GM10266 (cell line): Measurements from ENCODE around the gene DNAJC25.
"Not testable (repeated sequence)": the region's sequence is repeated elsewhere in the genome, so short reads cannot be mapped to it uniquely, and the experiment has no call there.

Source experiments
- DNase-seq: peaks from one replicate; pipeline ENCODE4 v3.0.0; 2012; ENCODE audit errors: extremely low spot score
- CTCF ChIP-seq: IDR thresholded peaks from 2 replicates; pipeline ENCODE4 v1.5.1; 2012; ENCODE audit warnings: mild to moderate bottlenecking, low read depth; ENCODE audit not compliant: control insufficient read depth, insufficient read depth; ENCODE audit errors: missing control alignments

DNAJC25 gene

GRCh38 chr9:111663301-111663823 lies 32.2 kb downstream of the DNAJC25 start:
- no peak for TF ChIP-seq CTCF
- no peak for DNase-seq

- no peak for DNase-seq
- TF ChIP-seq CTCF, result no peak
These were observed 37.0 kb downstream of the DNAJC25 start for GRCh38 chr9:111668026-111668573.

- DNase-seq, result not testable (repeated sequence)
These were observed 37.5 kb downstream of the DNAJC25 start for GRCh38 chr9:111668601-111669000.

GRCh38 chr9:111674319-111674718 lies 43.2 kb downstream of the DNAJC25 start:
- DNase-seq, result no peak
- TF ChIP-seq CTCF, result no peak

- DNase-seq, result no peak
- TF ChIP-seq CTCF, result no peak
These were observed 45.0 kb downstream of the DNAJC25 start for GRCh38 chr9:111676116-111676515.

GRCh38 chr9:111678293-111678692 lies 47.2 kb downstream of the DNAJC25 start:
- no peak for TF ChIP-seq CTCF
- DNase-seq, result no peak

- DNase-seq, result no peak
- no peak for TF ChIP-seq CTCF
These were observed 48.1 kb downstream of the DNAJC25 start for GRCh38 chr9:111679199-111679598.

- no peak for DNase-seq
These were observed 52.3 kb downstream of the DNAJC25 start for GRCh38 chr9:111683392-111683791.

More at GRCh38 chr9:111683392-111683791, 52.3 kb downstream of the DNAJC25 start:
- TF ChIP-seq CTCF, result no peak
